ENCODE data around the gene ALOX12. TPM values are rescaled to one million over a fixed set of nuclear protein-coding genes. Genes with fewer than 3 reads are reported as not detected.

Gene ALOX12
- total RNA-seq, 2 experiments from 2014 or later, result not detected

DNA sequence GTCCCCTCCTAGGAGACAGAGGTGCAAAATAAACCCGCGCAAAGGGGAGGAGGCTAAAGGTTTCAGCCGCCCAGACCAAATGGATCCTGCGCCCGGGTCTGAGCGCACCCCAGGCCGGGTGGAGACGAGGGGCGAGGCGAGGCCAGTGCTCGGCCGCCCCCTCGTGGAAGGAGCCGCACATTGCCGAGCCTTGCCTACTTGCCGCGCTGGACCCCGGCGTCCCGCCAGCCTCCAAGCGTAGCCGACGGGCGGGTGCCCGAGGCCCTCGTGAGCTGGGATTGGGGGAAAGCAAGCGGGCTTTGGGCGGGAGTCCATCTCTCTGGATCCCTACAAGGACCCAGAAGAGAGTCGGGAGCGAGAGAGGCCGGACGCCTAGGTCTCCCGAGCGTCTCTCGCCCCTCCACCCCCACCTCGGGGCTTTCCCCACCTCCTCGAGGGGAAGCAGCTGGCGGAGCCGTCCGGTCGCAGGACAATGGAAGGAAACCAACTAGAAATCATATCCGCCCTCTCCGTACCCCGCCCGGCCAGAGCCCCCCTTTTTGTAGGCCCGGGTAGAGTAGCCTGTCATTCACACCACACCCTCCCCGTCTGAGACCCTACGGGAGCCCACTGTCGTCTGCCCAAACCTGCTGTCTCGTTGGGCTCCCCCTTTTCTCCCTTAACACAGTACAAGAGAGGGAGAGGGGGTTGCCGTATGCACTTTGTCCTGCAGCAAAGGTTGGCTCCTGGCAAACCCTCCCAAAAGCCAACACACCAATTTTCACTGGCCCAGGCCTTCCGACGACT lies 26.3 kb downstream of the ALOX12 start:
- peak; percentile 79 for ATAC-seq
- peak overlapping the region; percentile 44 for H3K4me3 Mint-ChIP-seq
- POLR2A ChIA-PET, result interaction anchor here (0.6 to 0.8 kb wide), 2 partner anchors 14 to 459 kb away, joined by 4 to 5 read pairs; partner anchors contain the start of gene SLC16A13
- H3K27me3 Mint-ChIP-seq, result peaks cover 12% of the 10 kb centered on the region
- H3K36me3 Mint-ChIP-seq (ENCODE audit: low read depth), result peaks cover 6% of the 10 kb centered on the region
- DNase-seq, result peak; percentile 89
- intact Hi-C loops (cut with DNase I, micrococcal nuclease), result loop anchor here (1.0 kb wide), 2 partner anchors 108 to 111 kb away; no protein-coding TSS in a partner anchor
- peaks cover 43% of the 10 kb centered on the region for H3K4me1 Mint-ChIP-seq
- H3K9me3 Mint-ChIP-seq (ENCODE audit: low read depth), result no peaks in the 10 kb centered on the region
- peak overlapping the region; percentile 55 for H3K27ac Mint-ChIP-seq
- CTCF ChIA-PET, result interaction anchor here (0.6 to 5.0 kb wide), 29 partner anchors 9 to 651 kb away, joined by 3 to 23 read pairs (median 4); partner anchors contain the start of genes RNASEK and SLC16A13

DNA sequence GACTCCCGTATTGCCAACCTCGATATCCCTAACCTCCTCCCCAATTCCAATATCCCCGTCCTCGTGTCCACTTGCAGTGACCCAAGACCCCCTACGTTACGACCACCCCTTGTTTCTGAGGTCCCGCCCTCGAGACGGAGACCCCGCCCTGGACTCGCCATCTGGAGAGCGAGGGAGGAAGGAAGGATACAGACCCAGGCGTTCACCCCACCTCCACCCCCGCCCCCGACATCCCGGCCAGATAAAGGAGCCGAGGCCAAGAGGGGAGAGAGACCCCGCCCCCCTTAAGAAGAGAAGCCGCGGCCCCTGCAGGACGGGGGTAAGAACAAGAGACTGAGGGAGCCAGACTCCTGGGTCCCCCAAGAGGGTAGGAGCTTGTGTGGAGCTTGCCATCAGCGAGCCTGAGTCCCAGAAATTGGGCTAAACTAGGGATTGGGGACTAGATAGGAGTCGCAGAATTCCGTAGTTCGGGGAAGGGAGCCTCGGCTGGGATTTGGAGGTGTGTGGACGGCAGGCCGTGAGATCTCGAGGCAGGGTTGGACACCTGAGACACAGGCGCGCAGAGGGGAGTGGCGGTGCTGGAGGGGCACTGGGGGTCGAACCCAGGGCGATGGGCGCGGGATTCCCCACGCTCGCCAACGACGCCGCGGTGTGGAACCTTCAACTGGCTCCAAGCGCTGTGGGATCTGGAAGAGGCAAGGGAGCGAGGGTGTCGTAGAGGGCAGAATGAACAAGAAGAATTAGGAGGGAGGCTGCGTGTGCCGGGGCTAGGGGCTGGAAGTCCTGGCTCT lies 27.1 kb downstream of the ALOX12 start, which contains the start of gene BCL6B:
Gene BCL6B, plus strand, starts transcription at position 270 of the 791 bp plus-strand sequence. CDS start 622 bp downstream, outside the sequence.
- Mint-ChIP-seq H3K27me3 (peaks cover 12% of the 10 kb centered on the region), H3K4me3 (peak within 1 kb of the TSS; percentile 44), H3K4me1 (peaks cover 35% of the 10 kb centered on the region), H3K36me3 (ENCODE audit: low read depth) (no peaks in the 10 kb centered on the region), H3K9me3 (ENCODE audit: low read depth) (no peaks in the 10 kb centered on the region), H3K27ac (peak within 1 kb of the TSS; percentile 55)
- CTCF ChIA-PET, result interaction anchor here (0.5 to 5.0 kb wide), 8 partner anchors 13 to 168 kb away, joined by 3 to 23 read pairs (median 6); partner anchors contain the start of gene SLC16A13
- DNase-seq (no peak), ATAC-seq (no peak)
- POLR2A ChIA-PET, result interaction anchor here (1.6 kb wide), 1 partner anchor 13 kb away, joined by 4 read pairs; the partner anchor contains the start of gene SLC16A13
- intact Hi-C loops (cut with DNase I, micrococcal nuclease), result loop anchor here (1.0 kb wide), 6 partner anchors 8 to 182 kb away; a partner anchor contains a TSS

DNA sequence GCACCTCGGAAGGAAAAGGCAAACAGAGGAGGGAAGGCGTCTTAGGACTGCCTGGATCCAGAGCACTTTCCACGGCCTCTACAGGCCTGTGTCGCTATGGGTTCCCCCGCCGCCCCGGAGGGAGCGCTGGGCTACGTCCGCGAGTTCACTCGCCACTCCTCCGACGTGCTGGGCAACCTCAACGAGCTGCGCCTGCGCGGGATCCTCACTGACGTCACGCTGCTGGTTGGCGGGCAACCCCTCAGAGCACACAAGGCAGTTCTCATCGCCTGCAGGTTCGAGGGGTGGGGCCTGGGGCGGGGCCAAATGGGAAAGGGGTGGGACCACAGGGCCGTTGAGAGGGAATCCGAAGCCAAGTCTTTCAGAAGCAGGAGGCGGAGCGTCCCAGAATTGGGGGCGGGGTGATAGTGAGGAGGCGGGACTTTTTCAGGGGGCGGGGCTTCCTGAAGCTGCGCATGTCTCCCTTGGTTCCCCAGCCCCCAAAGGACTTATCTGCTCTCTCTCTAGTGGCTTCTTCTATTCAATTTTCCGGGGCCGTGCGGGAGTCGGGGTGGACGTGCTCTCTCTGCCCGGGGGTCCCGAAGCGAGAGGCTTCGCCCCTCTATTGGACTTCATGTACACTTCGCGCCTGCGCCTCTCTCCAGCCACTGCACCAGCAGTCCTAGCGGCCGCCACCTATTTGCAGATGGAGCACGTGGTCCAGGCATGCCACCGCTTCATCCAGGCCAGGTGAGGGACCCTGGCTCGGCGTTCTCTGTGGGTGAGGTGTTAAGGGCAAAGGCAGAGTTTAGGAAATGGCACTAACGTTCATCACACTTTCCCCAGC lies 27.9 kb downstream of the ALOX12 start:
- intact Hi-C loops (cut with DNase I, micrococcal nuclease), result loop anchor here (1.0 kb wide), 4 partner anchors 8 to 182 kb away; a partner anchor contains a TSS
- ATAC-seq, result peak; percentile 89
- H3K9me3 Mint-ChIP-seq (ENCODE audit: low read depth), result no peaks in the 10 kb centered on the region
- peak overlapping the region; percentile 43 for H3K27ac Mint-ChIP-seq
- no peaks in the 10 kb centered on the region for H3K36me3 Mint-ChIP-seq (ENCODE audit: low read depth)
- ChIA-PET CTCF (interaction anchor here (0.5 to 5.0 kb wide), 9 partner anchors 11 to 1165 kb away, joined by 3 to 23 read pairs (median 6); partner anchors contain the start of genes RNASEK and SLC16A13), POLR2A (interaction anchor here (1.6 kb wide), 1 partner anchor 12 kb away, joined by 4 read pairs; the partner anchor contains the start of gene SLC16A13)
- peaks cover 33% of the 10 kb centered on the region for H3K4me1 Mint-ChIP-seq
- peaks cover 12% of the 10 kb centered on the region for H3K27me3 Mint-ChIP-seq
- peak; percentile 97 for DNase-seq
- peak overlapping the region; percentile 44 for H3K4me3 Mint-ChIP-seq

DNA sequence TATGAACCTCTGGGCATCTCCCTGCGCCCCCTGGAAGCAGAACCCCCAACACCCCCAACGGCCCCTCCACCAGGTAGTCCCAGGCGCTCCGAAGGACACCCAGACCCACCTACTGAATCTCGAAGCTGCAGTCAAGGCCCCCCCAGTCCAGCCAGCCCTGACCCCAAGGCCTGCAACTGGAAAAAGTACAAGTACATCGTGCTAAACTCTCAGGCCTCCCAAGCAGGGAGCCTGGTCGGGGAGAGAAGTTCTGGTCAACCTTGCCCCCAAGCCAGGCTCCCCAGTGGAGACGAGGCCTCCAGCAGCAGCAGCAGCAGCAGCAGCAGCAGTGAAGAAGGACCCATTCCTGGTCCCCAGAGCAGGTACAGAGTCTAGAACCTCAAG lies 28.5 kb downstream of the ALOX12 start:
- H3K4me3 Mint-ChIP-seq, result no peak overlapping the region
- ATAC-seq (no peak), DNase-seq (no peak)
- no peaks in the 10 kb centered on the region for H3K36me3 Mint-ChIP-seq (ENCODE audit: low read depth)
- CTCF ChIA-PET, result interaction anchor here (0.9 to 1.5 kb wide), 4 partner anchors 11 to 22 kb away, joined by 5 to 7 read pairs (median 6); partner anchors contain the start of genes RNASEK and SLC16A13
- H3K4me1 Mint-ChIP-seq, result peaks cover 39% of the 10 kb centered on the region
- peaks cover 12% of the 10 kb centered on the region for H3K27me3 Mint-ChIP-seq
- POLR2A ChIA-PET, result interaction anchor here (1.6 kb wide), 1 partner anchor 11 kb away, joined by 4 read pairs; the partner anchor contains the start of gene SLC16A13
- intact Hi-C loops (cut with DNase I, micrococcal nuclease), result no loop called here
- H3K27ac Mint-ChIP-seq, result no peak overlapping the region
- no peaks in the 10 kb centered on the region for H3K9me3 Mint-ChIP-seq (ENCODE audit: low read depth)

DNA sequence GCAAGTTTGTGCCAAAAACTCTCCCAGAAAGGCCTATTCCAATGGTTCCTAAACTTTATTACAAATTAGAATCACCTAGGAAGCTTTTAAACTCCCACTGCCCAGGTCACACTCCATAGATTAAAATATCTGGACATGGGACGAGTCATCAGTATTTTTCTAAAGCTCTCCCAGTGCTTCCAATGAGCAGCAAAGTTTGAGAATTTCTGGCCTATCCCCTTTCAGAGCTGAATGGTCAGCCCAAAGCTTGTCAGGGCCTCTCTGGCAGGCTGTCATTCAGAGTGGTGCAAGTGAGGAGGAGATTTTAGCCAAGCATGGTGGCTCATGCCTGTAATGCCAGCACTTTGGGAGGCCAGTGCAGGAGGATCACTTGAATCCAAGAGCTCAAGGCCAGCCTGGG lies 29.4 kb downstream of the ALOX12 start:
- DNase-seq (no peak), ATAC-seq (no peak)
- ChIA-PET CTCF (interaction anchor here (1.3 to 1.9 kb wide), 3 partner anchors 10 to 21 kb away, joined by 5 read pairs; partner anchors contain the start of gene SLC16A13), POLR2A (interaction anchor here (0.6 to 1.0 kb wide), 3 partner anchors 11 to 461 kb away, joined by 3 read pairs; partner anchors contain the start of gene SLC16A13)
- no peak overlapping the region for H3K27ac Mint-ChIP-seq
- intact Hi-C loops (cut with DNase I, micrococcal nuclease), result no loop called here
- H3K36me3 Mint-ChIP-seq (ENCODE audit: low read depth), result peaks cover 7% of the 10 kb centered on the region
- H3K4me1 Mint-ChIP-seq, result peaks cover 47% of the 10 kb centered on the region
- H3K27me3 Mint-ChIP-seq, result peaks cover 12% of the 10 kb centered on the region
- H3K9me3 Mint-ChIP-seq (ENCODE audit: low read depth), result peaks cover 4% of the 10 kb centered on the region
- no peak overlapping the region for H3K4me3 Mint-ChIP-seq

DNA sequence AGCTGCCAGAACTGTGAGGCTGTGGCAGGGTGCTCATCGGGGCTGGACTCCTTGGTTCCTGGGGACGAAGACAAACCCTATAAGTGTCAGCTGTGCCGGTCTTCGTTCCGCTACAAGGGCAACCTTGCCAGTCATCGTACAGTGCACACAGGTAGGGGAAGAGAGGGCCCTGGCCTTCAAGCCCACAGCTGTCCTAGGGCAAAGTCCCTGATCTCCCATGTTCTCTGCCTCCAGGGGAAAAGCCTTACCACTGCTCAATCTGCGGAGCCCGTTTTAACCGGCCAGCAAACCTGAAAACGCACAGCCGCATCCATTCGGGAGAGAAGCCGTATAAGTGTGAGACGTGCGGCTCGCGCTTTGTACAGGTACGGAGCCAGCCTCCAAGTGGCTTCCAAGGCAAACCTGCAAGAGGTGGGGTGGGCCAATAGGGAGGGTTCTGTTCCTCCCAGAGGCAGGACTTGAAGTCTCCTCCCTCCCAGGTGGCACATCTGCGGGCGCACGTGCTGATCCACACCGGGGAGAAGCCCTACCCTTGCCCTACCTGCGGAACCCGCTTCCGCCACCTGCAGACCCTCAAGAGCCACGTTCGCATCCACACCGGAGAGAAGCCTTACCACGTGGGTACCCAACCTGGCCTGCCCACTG lies 30.7 kb downstream of the ALOX12 start:
- DNase-seq, result no peak
- no peak overlapping the region for H3K4me3 Mint-ChIP-seq
- ATAC-seq, result no peak
- H3K4me1 Mint-ChIP-seq, result peaks cover 47% of the 10 kb centered on the region
- H3K27me3 Mint-ChIP-seq, result peaks cover 11% of the 10 kb centered on the region
- POLR2A ChIA-PET, result no interaction called here
- peaks cover 4% of the 10 kb centered on the region for H3K9me3 Mint-ChIP-seq (ENCODE audit: low read depth)
- no peak overlapping the region for H3K27ac Mint-ChIP-seq
- CTCF ChIA-PET, result interaction anchor here (1.9 kb wide), 1 partner anchor 9 kb away, joined by 5 read pairs; the partner anchor contains the start of gene SLC16A13
- intact Hi-C loops (cut with DNase I, micrococcal nuclease), result no loop called here
- H3K36me3 Mint-ChIP-seq (ENCODE audit: low read depth), result peaks cover 9% of the 10 kb centered on the region

DNA sequence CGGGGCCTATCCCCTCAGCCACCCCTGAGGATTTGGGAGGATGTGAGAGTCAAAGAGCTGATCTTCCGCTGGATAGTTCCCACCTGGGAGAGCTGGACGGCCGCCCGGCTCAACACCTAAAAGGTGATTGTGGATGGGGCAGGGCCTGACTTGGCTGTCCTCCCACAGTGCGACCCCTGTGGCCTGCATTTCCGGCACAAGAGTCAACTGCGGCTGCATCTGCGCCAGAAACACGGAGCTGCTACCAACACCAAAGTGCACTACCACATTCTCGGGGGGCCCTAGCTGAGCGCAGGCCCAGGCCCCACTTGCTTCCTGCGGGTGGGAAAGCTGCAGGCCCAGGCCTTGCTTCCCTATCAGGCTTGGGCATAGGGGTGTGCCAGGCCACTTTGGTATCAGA lies 31.5 kb downstream of the ALOX12 start:
- Mint-ChIP-seq H3K4me3 (no peak overlapping the region), H3K4me1 (peaks cover 44% of the 10 kb centered on the region), H3K27me3 (peaks cover 11% of the 10 kb centered on the region), H3K9me3 (ENCODE audit: low read depth) (peaks cover 4% of the 10 kb centered on the region), H3K27ac (no peak overlapping the region), H3K36me3 (ENCODE audit: low read depth) (peaks cover 9% of the 10 kb centered on the region)
- intact Hi-C loops (cut with DNase I, micrococcal nuclease), result no loop called here
- ATAC-seq (no peak), DNase-seq (no peak)
- ChIA-PET CTCF (interaction anchor here (1.0 to 1.9 kb wide), 3 partner anchors 8 to 288 kb away, joined by 3 to 5 read pairs (median 4); partner anchors contain the start of genes GPS2 and SLC16A13), POLR2A (no interaction called here)

DNA sequence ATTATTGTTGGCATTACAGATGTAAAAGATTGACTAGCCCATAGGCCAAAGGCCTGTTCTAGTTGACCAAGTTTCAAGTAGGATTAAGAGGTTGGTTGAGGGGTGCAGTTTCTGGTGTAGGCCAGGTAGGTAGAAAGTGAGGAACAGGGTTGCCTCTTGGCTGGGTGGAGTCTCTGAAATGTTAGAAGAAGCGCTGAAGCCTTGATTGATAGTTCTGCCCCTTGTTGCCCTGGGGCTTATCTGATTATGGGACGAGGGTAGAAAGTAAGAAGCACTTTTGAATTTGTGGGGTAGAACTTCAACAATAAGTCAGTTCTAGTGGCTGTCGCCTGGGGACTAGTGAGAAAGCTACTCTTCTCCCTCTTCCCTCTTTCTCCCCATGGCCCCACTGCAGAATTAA lies 33.2 kb downstream of the ALOX12 start:
- H3K9me3 Mint-ChIP-seq (ENCODE audit: low read depth), result peaks cover 4% of the 10 kb centered on the region
- no peak for ATAC-seq
- CTCF ChIA-PET, result interaction anchor here (0.9 kb wide), 1 partner anchor 14 kb away, joined by 3 read pairs; no protein-coding TSS in a partner anchor
- no peak overlapping the region for H3K4me3 Mint-ChIP-seq
- no peak for DNase-seq
- peaks cover 42% of the 10 kb centered on the region for H3K4me1 Mint-ChIP-seq
- no peaks in the 10 kb centered on the region for H3K27me3 Mint-ChIP-seq
- POLR2A ChIA-PET, result no interaction called here
- intact Hi-C loops (cut with DNase I, micrococcal nuclease), result no loop called here
- peaks cover 9% of the 10 kb centered on the region for H3K36me3 Mint-ChIP-seq (ENCODE audit: low read depth)
- H3K27ac Mint-ChIP-seq, result peak overlapping the region; percentile 96

DNA sequence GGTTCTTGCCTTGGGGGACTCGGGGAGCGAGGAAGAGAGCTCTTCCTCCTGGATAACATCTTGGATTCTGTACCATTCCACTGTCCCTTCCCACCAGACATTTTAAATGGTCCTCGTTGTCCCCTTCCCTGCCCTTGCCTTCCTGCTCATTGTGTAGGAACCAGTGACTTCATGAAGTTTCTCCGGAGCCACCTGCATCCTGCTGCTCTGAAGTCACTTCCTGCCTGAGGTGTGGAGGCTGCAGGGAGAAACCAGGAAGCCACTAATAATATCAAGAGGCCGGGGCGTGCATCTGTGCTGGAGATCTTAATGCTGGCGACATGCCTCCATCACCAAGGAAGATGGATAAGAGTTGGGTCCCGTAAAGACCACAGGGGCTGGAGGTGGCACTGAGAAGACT lies 33.8 kb downstream of the ALOX12 start:
- ATAC-seq (peak; percentile 90), DNase-seq (peak; percentile 79)
- Mint-ChIP-seq H3K4me3 (peak overlapping the region; percentile 70), H3K27me3 (no peaks in the 10 kb centered on the region), H3K36me3 (ENCODE audit: low read depth) (peaks cover 9% of the 10 kb centered on the region), H3K9me3 (ENCODE audit: low read depth) (peaks cover 4% of the 10 kb centered on the region), H3K4me1 (peaks cover 44% of the 10 kb centered on the region), H3K27ac (peak overlapping the region; percentile 96)
- intact Hi-C loops (cut with DNase I, micrococcal nuclease), result no loop called here
- ChIA-PET CTCF (no interaction called here), POLR2A (no interaction called here)

Measured in activated CD4-positive, alpha-beta T cell treated with anti-CD3 and anti-CD28 coated beads for 36 hours (primary cell).